CD8-positive, alpha-beta memory T cell (primary cell): ENCODE measurements around the gene DPY19L2. TPM values are rescaled to one million over a fixed set of nuclear protein-coding genes. Genes with fewer than 3 reads are reported as not detected.
"Not testable (repeated sequence)": the region's sequence is repeated elsewhere in the genome, so short reads cannot be mapped to it uniquely, and the experiment has no call there.

Experiments used
- CTCF ChIA-PET: fragments of 350-600 bp; sonication (Branson Sonifier 250); formaldehyde crosslinking; loops from one replicate; lab custom pipeline; 2021; ENCODE audit warnings: antibody characterized with exemption; lab: Charles Lee
- POLR2A ChIA-PET: fragments of 350-600 bp; sonication (Branson Sonifier 250); formaldehyde crosslinking; loops from one replicate; lab custom pipeline; 2021; ENCODE audit warnings: antibody characterized with exemption; lab: Charles Lee
- DNase-seq, 5 donors: peaks; one replicate each; pipeline versions ENCODE4 v3.0.0 to v3.0.0-alpha.2; 2020 to 2022; ENCODE audit warnings: mixed read lengths in 1 of 5
- H3K27ac ChIP-seq: one replicate; pipeline ENCODE4 v1.7.0; 2013; ENCODE audit warnings: low read depth, mild to moderate bottlenecking, low read length, moderate library complexity
- H3K27me3 ChIP-seq: 2 replicates; pipeline ENCODE4 v1.7.0; 2013; ENCODE audit warnings: low read length, mild to moderate bottlenecking; ENCODE audit not compliant: insufficient read depth, poor library complexity, severe bottlenecking
- H3K36me3 ChIP-seq: 2 replicates; pipeline ENCODE4 v1.7.0; 2013; ENCODE audit warnings: mild to moderate bottlenecking, low read length, moderate library complexity; ENCODE audit not compliant: insufficient read depth
- H3K4me1 ChIP-seq: 2 replicates; pipeline ENCODE4 v1.7.0; 2013; ENCODE audit warnings: mild to moderate bottlenecking, low read length, moderate library complexity; ENCODE audit not compliant: insufficient read depth
- H3K4me3 ChIP-seq: 2 replicates; pipeline ENCODE4 v1.7.0; 2013; ENCODE audit warnings: mild to moderate bottlenecking, low read length
- H3K9me3 ChIP-seq: 2 replicates; pipeline ENCODE4 v1.7.0; 2013; ENCODE audit warnings: mild to moderate bottlenecking, low read length
- H3K27ac Mint-ChIP-seq, 8 donors: one replicate each; pipeline ENCODE4 v1.8.0; 2020 to 2021; ENCODE audit warnings: mixed read lengths in 8 of 8, mild to moderate bottlenecking in 6 of 8, inconsistent platforms in 3 of 8, moderate library complexity in 3 of 8
- H3K27me3 Mint-ChIP-seq, 2 donors: one replicate each; pipeline ENCODE4 v1.8.0; 2020 to 2021; ENCODE audit warnings: mixed read lengths in 2 of 2, mild to moderate bottlenecking in 1 of 2, moderate library complexity in 1 of 2
- H3K36me3 Mint-ChIP-seq, 3 donors: one replicate each; pipeline ENCODE4 v1.8.0; 2020 to 2021; ENCODE audit warnings: mixed read lengths in 3 of 3, inconsistent platforms in 1 of 3, mild to moderate bottlenecking in 1 of 3
- H3K4me1 Mint-ChIP-seq, 3 donors: one replicate each; pipeline ENCODE4 v1.8.0; 2020 to 2021; ENCODE audit warnings: mixed read lengths in 3 of 3, inconsistent platforms in 1 of 3, mild to moderate bottlenecking in 1 of 3
- H3K4me3 Mint-ChIP-seq, 7 donors: one replicate each; pipeline ENCODE4 v1.8.0; 2020 to 2021; ENCODE audit warnings: mixed read lengths in 7 of 7, mild to moderate bottlenecking in 6 of 7, moderate library complexity in 4 of 7, inconsistent platforms in 2 of 7
- H3K9me3 Mint-ChIP-seq, 5 donors: one replicate each; pipeline ENCODE4 v1.8.0; 2020 to 2022; ENCODE audit warnings: mixed read lengths in 5 of 5, mild to moderate bottlenecking in 3 of 5, moderate library complexity in 2 of 5, inconsistent platforms in 1 of 5
- polyA plus RNA-seq: library from polyadenylated mRNA; unstranded; fragments of 300-500 nt; fragmentation: Illumina TruSeq; gene quantifications from one replicate; pipeline ENCODE4 v1.2.3, GENCODE V29; 2021
- total RNA-seq, 2 experiments: library from RNA; stranded (reverse); gene quantifications; one replicate each; pipeline ENCODE4 v1.2.3, GENCODE V29; 2021

DPY19L2 gene
- total and polyA plus RNA-seq, 3 experiments from 2014 or later = 0.86 to 9.5 (median 7.7) TPM

DNA sequence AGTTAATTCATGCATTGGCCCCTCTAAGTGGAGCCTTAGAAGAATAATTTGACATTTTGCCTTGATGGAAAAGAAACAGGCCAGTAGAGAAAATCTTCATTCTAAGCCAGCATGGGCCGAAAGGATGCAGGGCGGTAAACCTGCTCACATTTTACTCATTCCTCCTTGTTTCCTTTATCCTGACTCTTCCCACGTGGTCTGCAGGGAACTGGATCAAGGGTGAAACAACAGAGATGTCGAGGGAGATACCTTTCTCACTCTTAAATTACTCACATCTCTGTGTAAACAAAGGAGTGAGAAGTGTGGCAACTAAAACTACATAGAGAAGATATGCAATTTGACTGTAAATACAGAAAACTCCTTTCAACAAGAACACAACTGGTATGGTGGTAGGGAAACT lies 73.5 kb downstream of the DPY19L2 start:
- CTCF ChIA-PET, H3K4me3 ChIP-seq, H3K27ac ChIP-seq, POLR2A ChIA-PET, H3K4me3 Mint-ChIP-seq, H3K9me3 Mint-ChIP-seq, H3K36me3 ChIP-seq, H3K4me1 ChIP-seq, H3K27me3 ChIP-seq, DNase-seq, H3K4me1 Mint-ChIP-seq, H3K27me3 Mint-ChIP-seq, H3K27ac Mint-ChIP-seq, H3K9me3 ChIP-seq: not testable (repeated sequence)
- H3K36me3 Mint-ChIP-seq = peaks cover 0 to 10% (median 4%) of the 10 kb centered on the region in 3 donors

DNA sequence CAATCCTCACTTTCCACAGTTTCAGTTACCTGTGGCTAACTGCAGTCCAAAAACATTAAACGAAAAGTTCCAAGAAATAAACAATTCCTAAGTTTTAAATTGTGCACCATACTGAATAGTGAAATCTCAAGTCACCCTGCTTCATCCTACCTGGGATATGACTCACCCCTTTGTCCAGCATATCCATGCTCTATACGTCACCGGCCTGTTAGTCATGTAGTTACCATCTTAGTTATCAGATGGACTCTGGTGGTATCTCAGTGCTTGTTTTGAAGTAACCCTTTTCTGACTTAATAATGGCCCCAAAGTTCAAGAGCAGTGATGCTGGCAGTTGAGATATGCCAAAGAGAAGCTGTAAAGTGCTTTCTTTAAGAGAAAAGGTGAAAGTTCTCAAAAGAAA lies 83.9 kb downstream of the DPY19L2 start:
- H3K4me1 ChIP-seq, H3K27ac ChIP-seq, H3K4me1 Mint-ChIP-seq, H3K36me3 ChIP-seq, H3K9me3 ChIP-seq, H3K4me3 ChIP-seq, H3K36me3 Mint-ChIP-seq, CTCF ChIA-PET, H3K4me3 Mint-ChIP-seq, DNase-seq, H3K27me3 Mint-ChIP-seq, H3K9me3 Mint-ChIP-seq, POLR2A ChIA-PET, H3K27ac Mint-ChIP-seq, H3K27me3 ChIP-seq: not testable (repeated sequence)

DNA sequence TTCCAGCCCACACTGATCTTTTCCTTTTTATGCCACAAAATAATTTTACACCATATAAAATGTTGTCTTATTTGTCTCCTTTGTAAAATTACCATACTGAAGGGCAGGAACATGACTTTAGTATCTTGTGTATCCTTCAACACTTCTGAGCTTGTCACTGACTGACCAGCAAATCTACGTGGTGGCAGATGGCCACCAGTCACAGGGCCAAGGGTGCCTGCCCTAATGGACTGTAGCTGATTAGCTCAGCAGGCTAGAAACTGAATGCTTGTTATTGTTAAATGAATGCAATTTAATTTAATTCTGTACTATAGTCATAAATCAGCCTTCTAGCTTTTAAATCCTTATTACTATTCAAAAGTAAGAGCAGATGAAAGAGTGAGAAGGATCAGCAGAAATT lies 85.0 kb downstream of the DPY19L2 start:
- not testable (repeated sequence) for H3K4me3 Mint-ChIP-seq, H3K27ac Mint-ChIP-seq

DNA sequence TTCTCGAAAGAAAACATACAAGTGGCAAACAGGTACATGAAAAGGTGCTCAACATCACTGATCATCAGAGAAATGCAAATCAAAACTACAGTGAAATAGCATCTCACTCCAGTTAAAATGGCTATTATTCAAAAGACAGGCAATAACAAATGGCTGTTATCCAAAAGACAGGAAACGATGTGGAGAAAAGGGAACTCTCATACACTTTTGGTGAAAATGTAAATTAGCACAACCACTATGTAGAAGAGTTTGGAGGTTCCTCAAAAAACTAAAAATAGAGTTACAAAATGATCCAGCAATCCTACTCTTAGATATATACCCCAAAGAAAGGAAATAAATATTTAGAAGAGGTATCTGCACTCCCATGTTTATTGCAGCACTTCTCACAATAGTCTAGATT lies 90.7 kb downstream of the DPY19L2 start:
- H3K27ac Mint-ChIP-seq, H3K27ac ChIP-seq, H3K4me3 ChIP-seq, H3K4me3 Mint-ChIP-seq, CTCF ChIA-PET, H3K27me3 Mint-ChIP-seq, H3K4me1 Mint-ChIP-seq, H3K9me3 Mint-ChIP-seq, DNase-seq, POLR2A ChIA-PET, H3K9me3 ChIP-seq, H3K4me1 ChIP-seq, H3K27me3 ChIP-seq, H3K36me3 ChIP-seq: not testable (repeated sequence)
- H3K36me3 Mint-ChIP-seq = peaks cover 0 to 18% (median 15%) of the 10 kb centered on the region in 3 donors

More for the DNA sequence above, 85.0 kb downstream of the DPY19L2 start:
- DNase-seq, H3K36me3 ChIP-seq, POLR2A ChIA-PET, H3K4me1 ChIP-seq, H3K9me3 ChIP-seq, H3K36me3 Mint-ChIP-seq, H3K27ac ChIP-seq, H3K9me3 Mint-ChIP-seq, H3K27me3 Mint-ChIP-seq, H3K4me3 ChIP-seq, H3K27me3 ChIP-seq, CTCF ChIA-PET, H3K4me1 Mint-ChIP-seq: not testable (repeated sequence)

DNA sequence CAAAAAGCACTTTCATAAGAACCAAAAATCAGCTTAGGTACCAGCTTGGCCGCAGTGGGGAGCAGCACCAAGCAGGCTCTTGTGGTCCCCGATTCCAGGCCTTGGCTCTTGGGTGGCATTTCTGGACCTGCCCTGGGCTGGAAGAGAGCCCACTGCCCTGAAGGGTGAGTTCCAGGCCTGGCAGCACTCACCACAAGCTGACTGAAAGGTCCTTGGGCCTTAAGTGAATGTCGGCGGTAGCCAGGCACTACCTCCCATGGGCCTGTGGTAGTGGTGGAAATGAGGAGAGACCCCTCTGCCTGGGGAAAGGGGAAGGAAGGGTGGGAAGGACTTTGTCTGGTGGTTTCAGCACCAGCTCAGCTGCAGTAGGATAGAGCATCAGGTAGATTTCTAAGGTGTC lies 96.3 kb downstream of the DPY19L2 start:
- H3K27ac ChIP-seq, H3K27me3 Mint-ChIP-seq, H3K27me3 ChIP-seq, DNase-seq, H3K36me3 ChIP-seq, POLR2A ChIA-PET, H3K9me3 ChIP-seq, H3K9me3 Mint-ChIP-seq, H3K4me3 Mint-ChIP-seq, H3K4me1 Mint-ChIP-seq, H3K27ac Mint-ChIP-seq, H3K4me1 ChIP-seq, CTCF ChIA-PET, H3K4me3 ChIP-seq: not testable (repeated sequence)
- peaks cover 0 to 49% (median 21%) of the 10 kb centered on the region in 3 donors for H3K36me3 Mint-ChIP-seq

DNA sequence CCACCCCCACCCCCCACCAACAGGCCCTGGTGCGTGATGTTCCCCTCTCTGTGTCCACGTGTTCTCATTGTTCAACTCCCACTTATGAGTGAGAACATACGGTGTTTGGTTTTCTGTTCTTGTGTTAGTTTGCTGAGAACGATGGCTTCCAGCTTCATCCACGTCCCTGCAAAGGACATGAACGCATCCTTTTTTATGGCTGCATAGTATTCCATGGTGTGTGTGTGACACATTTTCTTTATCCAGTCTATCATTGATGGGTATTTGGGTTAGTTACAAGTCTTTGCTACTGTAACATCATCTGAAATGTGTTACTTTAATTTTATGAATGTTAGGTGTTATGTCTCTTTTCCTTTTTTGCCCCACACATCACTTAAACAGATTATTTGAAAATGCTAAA lies 109.8 kb downstream of the DPY19L2 start:
- H3K36me3 Mint-ChIP-seq, H3K9me3 Mint-ChIP-seq, DNase-seq, H3K4me1 ChIP-seq, H3K4me3 ChIP-seq, CTCF ChIA-PET, H3K4me3 Mint-ChIP-seq, H3K36me3 ChIP-seq, H3K27ac ChIP-seq, H3K27me3 ChIP-seq, H3K27me3 Mint-ChIP-seq, H3K27ac Mint-ChIP-seq, H3K9me3 ChIP-seq, POLR2A ChIA-PET, H3K4me1 Mint-ChIP-seq: not testable (repeated sequence)

DNA sequence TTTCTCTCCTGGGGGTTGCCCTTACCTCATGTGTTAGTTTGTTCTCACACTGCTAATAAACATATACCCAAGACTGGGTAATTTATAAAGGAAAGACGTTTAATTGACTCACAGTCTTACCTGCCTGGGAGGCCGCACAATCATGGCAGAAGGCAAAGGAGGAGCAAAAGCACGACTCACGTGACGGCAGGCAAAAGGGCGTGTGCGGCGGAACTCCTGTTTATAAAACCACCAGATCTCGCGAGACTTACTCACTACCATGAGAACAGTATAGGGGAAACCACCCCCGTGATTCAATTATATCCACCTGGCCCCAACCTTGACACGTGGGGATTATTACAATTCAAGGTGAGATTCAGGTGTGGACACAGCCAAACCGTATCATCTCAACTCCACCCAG lies 116.9 kb downstream of the DPY19L2 start:
- H3K9me3 ChIP-seq, H3K27ac Mint-ChIP-seq, H3K27ac ChIP-seq, POLR2A ChIA-PET, H3K4me1 ChIP-seq, H3K9me3 Mint-ChIP-seq, H3K27me3 ChIP-seq, H3K36me3 Mint-ChIP-seq, H3K4me3 ChIP-seq, DNase-seq, H3K4me3 Mint-ChIP-seq, CTCF ChIA-PET, H3K4me1 Mint-ChIP-seq, H3K36me3 ChIP-seq, H3K27me3 Mint-ChIP-seq: not testable (repeated sequence)

DNA sequence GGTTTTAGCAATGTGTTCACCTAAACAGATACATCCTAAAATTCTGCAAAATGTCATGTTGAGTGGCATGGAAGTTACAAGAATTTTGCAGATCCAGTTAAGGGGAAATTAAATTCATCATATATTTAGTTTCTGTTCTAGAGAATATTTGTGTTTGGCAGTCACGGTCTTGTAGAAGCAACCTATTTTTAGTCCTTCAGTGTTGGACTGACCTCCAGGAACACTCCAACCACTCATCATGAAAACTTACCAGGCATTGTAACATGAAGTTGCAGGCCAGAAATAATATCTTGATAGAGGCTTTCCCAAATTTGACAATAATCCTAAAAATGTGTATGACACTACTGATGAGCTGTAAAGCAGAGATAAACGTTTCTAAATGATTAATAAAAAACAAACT lies 119.3 kb downstream of the DPY19L2 start:
- H3K27ac Mint-ChIP-seq, H3K27me3 Mint-ChIP-seq, H3K4me3 Mint-ChIP-seq, H3K9me3 ChIP-seq, H3K27ac ChIP-seq, POLR2A ChIA-PET, H3K36me3 ChIP-seq, H3K4me1 ChIP-seq, CTCF ChIA-PET, H3K4me3 ChIP-seq, DNase-seq, H3K36me3 Mint-ChIP-seq, H3K27me3 ChIP-seq, H3K4me1 Mint-ChIP-seq, H3K9me3 Mint-ChIP-seq: not testable (repeated sequence)

DNA sequence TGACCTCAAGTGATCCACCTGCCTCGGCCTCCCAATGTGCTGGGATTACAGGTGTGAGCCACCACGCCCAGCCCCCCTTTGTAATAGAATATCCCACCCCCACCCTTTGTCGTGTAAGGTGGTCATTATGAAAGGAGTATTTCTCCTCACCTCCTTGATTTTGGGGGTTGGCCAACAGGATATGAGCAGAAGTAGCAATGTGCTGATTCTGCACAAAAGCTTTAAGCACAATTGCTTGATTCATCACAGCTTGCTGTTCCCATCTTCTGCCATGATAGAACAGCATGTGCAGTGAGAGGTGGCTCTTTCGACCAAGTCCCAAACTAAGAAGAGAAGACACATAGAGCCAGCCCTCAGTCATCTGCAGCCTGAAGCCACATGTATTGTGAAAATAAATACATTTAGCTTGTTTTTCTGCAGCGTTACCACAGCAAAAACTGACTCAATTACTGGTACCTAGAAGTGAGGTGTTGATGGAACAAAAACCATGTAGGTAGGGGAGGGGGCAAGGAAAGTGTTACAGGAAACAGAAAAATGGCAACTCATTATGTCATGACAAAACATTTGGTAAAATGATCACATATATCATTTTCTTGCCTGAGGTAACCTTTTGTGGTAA lies 122.9 kb downstream of the DPY19L2 start:
- H3K4me3 ChIP-seq, H3K36me3 Mint-ChIP-seq, H3K27ac Mint-ChIP-seq, H3K27me3 Mint-ChIP-seq, H3K4me1 ChIP-seq, H3K4me1 Mint-ChIP-seq, H3K4me3 Mint-ChIP-seq, H3K36me3 ChIP-seq, H3K27ac ChIP-seq, DNase-seq, POLR2A ChIA-PET, H3K9me3 ChIP-seq, CTCF ChIA-PET, H3K9me3 Mint-ChIP-seq, H3K27me3 ChIP-seq: not testable (repeated sequence)
